ENCODE measurements around the gene CDKAL1. TPM values are rescaled to one million over a fixed set of nuclear protein-coding genes. Genes with fewer than 3 reads are reported as not detected.
A peak's percentile ranks its signal among the peaks of the same experiment; 100 is the strongest.

The CDKAL1 gene
- total RNA-seq, 1 experiment from 2014 or later: 16.1 TPM

- H4K20me1 ChIP-seq (ENCODE audit: insufficient read depth): 0 out of 2 replicates have a peak, but pooled peaks cover 4% of the 10 kb centered on the region
- peaks cover 42% of the 10 kb centered on the region for H3K4me1 ChIP-seq (replicated peaks; ENCODE audit: insufficient read depth)
- H3F3A ChIP-seq (ENCODE audit: insufficient read depth, low read depth): peaks cover 29% of the 10 kb centered on the region
- POLR2A ChIA-PET (ENCODE audit: unreplicated experiment): no interaction called here
- peak in 1 of 2 experiments; percentile 24 for DNase-seq
- no peak for TF ChIP-seq EZH2 (IDR thresholded peaks at IDR 0.05; ENCODE audit: low read depth)
- TF ChIP-seq CTCF (conservative IDR thresholded peaks at IDR 0.05): peak; percentile 50
- peak overlapping the region; percentile 58 for H3K4me2 ChIP-seq
- no peaks in the 10 kb centered on the region for H3K9me3 ChIP-seq (ENCODE audit: insufficient read depth, low read depth)
- H3K36me3 ChIP-seq (ENCODE audit: low read depth): no peaks in the 10 kb centered on the region
- CTCF ChIA-PET: interaction anchor here (0.7 kb wide), 1 partner anchor 713 kb away, joined by 4 read pairs; no protein-coding TSS in a partner anchor
- intact Hi-C loops (cut with micrococcal nuclease; ENCODE audit: unreplicated experiment): loop anchor here (2.0 to 5.0 kb wide), 3 partner anchors 313 to 1951 kb away; partner anchors contain the start of gene E2F3
- H3K27me3 ChIP-seq (ENCODE audit: insufficient read depth, low read depth): no peaks in the 10 kb centered on the region
- no peak overlapping the region for H3K4me3 ChIP-seq
- H3K27ac ChIP-seq: peak overlapping the region; percentile 90
- H2AFZ ChIP-seq: no peak overlapping the region
- no TSS peak for BruUV-seq (replicated peaks)
- H3K9me2 ChIP-seq (ENCODE audit: insufficient read depth): no peaks in the 10 kb centered on the region
- H3K79me2 ChIP-seq (ENCODE audit: low read depth): no peaks in the 10 kb centered on the region
Observed at GRCh38 chr6:20875369-20875963, 341.2 kb downstream of the CDKAL1 start.

- no peak for DNase-seq
- Histone ChIP-seq H3K9me2 (ENCODE audit: insufficient read depth) (no peaks in the 10 kb centered on the region), H3K4me3 (no peak overlapping the region), H3K4me1 (replicated peaks; ENCODE audit: insufficient read depth) (peaks cover 42% of the 10 kb centered on the region), H3F3A (ENCODE audit: insufficient read depth, low read depth) (peaks cover 29% of the 10 kb centered on the region), H3K27ac (peak overlapping the region; percentile 90), H2AFZ (no peak overlapping the region), H3K36me3 (ENCODE audit: low read depth) (no peaks in the 10 kb centered on the region), H3K79me2 (ENCODE audit: low read depth) (no peaks in the 10 kb centered on the region), H4K20me1 (ENCODE audit: insufficient read depth) (0 out of 2 replicates have a peak, but pooled peaks cover 4% of the 10 kb centered on the region), H3K27me3 (ENCODE audit: insufficient read depth, low read depth) (no peaks in the 10 kb centered on the region), H3K9me3 (ENCODE audit: insufficient read depth, low read depth) (no peaks in the 10 kb centered on the region), H3K4me2 (peak overlapping the region; percentile 58)
- CTCF ChIA-PET: interaction anchor here (0.7 kb wide), 1 partner anchor 712 kb away, joined by 4 read pairs; no protein-coding TSS in a partner anchor
- intact Hi-C loops (cut with micrococcal nuclease; ENCODE audit: unreplicated experiment): loop anchor here (2.0 to 5.0 kb wide), 4 partner anchors 235 to 474 kb away; partner anchors contain the start of gene E2F3
- TF ChIP-seq EZH2 (IDR thresholded peaks at IDR 0.05; ENCODE audit: low read depth): no peak
- TF ChIP-seq CTCF (conservative IDR thresholded peaks at IDR 0.05): no peak
- POLR2A ChIA-PET (ENCODE audit: unreplicated experiment): no interaction called here
- no TSS peak for BruUV-seq (replicated peaks)
Observed at GRCh38 chr6:20876036-20876435, 341.8 kb downstream of the CDKAL1 start.

GRCh38 chr6:20876561-20876960 is 342.3 kb downstream of the CDKAL1 start:
- no peak for DNase-seq
- H3K27ac ChIP-seq: peak overlapping the region; percentile 90
- peaks cover 42% of the 10 kb centered on the region for H3K4me1 ChIP-seq (replicated peaks; ENCODE audit: insufficient read depth)
- 0 out of 2 replicates have a peak overlapping the region, but pooled peaks have one; percentile 0 for H3K4me3 ChIP-seq
- H2AFZ ChIP-seq: no peak overlapping the region
- BruUV-seq (replicated peaks): no TSS peak
- no peaks in the 10 kb centered on the region for H3K79me2 ChIP-seq (ENCODE audit: low read depth)
- TF ChIP-seq CTCF (conservative IDR thresholded peaks at IDR 0.05): no peak
- no peak for TF ChIP-seq EZH2 (IDR thresholded peaks at IDR 0.05; ENCODE audit: low read depth)
- ChIA-PET CTCF (no interaction called here), POLR2A (ENCODE audit: unreplicated experiment) (interaction anchor here (0.6 kb wide), 1 partner anchor 394 kb away, joined by 3 read pairs; no protein-coding TSS in a partner anchor)
- no peaks in the 10 kb centered on the region for H3K27me3 ChIP-seq (ENCODE audit: insufficient read depth, low read depth)
- H3K9me3 ChIP-seq (ENCODE audit: insufficient read depth, low read depth): no peaks in the 10 kb centered on the region
- intact Hi-C loops (cut with micrococcal nuclease; ENCODE audit: unreplicated experiment): loop anchor here (2.0 to 5.0 kb wide), 4 partner anchors 234 to 474 kb away; partner anchors contain the start of gene E2F3
- 0 out of 2 replicates have a peak, but pooled peaks cover 4% of the 10 kb centered on the region for H4K20me1 ChIP-seq (ENCODE audit: insufficient read depth)
- H3K4me2 ChIP-seq: peak overlapping the region; percentile 58
- H3F3A ChIP-seq (ENCODE audit: insufficient read depth, low read depth): peaks cover 29% of the 10 kb centered on the region
- no peaks in the 10 kb centered on the region for H3K9me2 ChIP-seq (ENCODE audit: insufficient read depth)
- H3K36me3 ChIP-seq (ENCODE audit: low read depth): no peaks in the 10 kb centered on the region
